GM21723 (cell line): Measurements from ENCODE around the gene PMS2.
A peak's percentile ranks its signal among the peaks of the same experiment; 100 is the strongest.
"Not testable (repeated sequence)": the region's sequence is repeated elsewhere in the genome, so short reads cannot be mapped to it uniquely, and the experiment has no call there.

Experiments
- ATAC-seq: cut with Tn5 transposase; IDR thresholded peaks from one replicate; pipeline ENCODE4 v1.9.1; 2021; ENCODE audit warnings: mild to moderate bottlenecking, moderate library complexity; ENCODE audit not compliant: unreplicated experiment

Gene PMS2, protein sequence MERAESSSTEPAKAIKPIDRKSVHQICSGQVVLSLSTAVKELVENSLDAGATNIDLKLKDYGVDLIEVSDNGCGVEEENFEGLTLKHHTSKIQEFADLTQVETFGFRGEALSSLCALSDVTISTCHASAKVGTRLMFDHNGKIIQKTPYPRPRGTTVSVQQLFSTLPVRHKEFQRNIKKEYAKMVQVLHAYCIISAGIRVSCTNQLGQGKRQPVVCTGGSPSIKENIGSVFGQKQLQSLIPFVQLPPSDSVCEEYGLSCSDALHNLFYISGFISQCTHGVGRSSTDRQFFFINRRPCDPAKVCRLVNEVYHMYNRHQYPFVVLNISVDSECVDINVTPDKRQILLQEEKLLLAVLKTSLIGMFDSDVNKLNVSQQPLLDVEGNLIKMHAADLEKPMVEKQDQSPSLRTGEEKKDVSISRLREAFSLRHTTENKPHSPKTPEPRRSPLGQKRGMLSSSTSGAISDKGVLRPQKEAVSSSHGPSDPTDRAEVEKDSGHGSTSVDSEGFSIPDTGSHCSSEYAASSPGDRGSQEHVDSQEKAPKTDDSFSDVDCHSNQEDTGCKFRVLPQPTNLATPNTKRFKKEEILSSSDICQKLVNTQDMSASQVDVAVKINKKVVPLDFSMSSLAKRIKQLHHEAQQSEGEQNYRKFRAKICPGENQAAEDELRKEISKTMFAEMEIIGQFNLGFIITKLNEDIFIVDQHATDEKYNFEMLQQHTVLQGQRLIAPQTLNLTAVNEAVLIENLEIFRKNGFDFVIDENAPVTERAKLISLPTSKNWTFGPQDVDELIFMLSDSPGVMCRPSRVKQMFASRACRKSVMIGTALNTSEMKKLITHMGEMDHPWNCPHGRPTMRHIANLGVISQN

GRCh38 chr7:6008668-6009611, at the start of gene PMS2, which contains the start of gene AIMP2:
Gene PMS2 (minus strand): TSS chr7:6009049. CDS start chr7:6009019, 30 bp downstream.
Gene AIMP2 (plus strand): TSS chr7:6009272. CDS start chr7:6009364, 92 bp downstream.
- peak; percentile 93 for ATAC-seq

- no peak for ATAC-seq
Observed at GRCh38 chr7:6057316-6058129, 48.7 kb upstream of the PMS2 start.

DNA sequence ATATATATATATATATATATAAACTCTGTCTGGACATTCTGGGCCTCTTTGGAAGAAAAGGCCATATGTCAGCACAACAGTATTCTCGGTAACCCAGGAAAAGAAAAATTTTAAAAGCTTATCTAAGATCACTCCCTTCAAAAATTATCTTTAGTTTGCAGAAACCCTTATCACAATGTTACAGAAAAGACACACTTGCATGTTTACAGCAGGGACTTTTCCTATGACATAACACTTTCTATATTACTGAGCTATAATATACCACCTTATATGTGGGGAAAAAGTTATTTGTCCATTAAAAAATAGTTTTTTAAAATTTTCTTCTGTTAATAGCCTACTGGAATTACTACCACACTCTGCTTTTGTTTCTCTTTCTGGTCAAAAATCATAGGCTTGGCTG, 47.8 kb upstream of the PMS2 start:
- ATAC-seq, result no peak

DNA sequence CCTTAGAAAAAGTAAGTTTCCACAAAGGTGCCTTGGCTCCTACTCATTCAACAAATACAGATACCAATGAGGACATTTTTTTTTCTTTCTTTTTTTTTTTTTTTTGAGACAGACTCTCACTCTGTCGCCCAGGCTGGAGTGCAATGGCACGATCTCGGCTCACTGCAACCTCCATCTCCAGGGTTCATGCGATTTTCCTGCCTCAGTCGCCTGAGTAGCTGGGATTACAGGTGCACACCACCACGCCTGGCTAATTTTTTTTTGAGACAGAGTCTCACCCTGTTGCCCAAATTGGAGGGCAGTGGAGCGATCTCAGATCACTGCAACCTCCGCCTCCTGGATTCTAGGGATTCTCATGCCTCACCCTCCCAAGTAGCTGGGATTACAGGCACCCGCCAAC, 42.3 kb upstream of the PMS2 start:
- ATAC-seq, result not testable (repeated sequence)

GRCh38 chr7:6049780-6050179, 40.9 kb upstream of the PMS2 start:
- no peak for ATAC-seq

DNA sequence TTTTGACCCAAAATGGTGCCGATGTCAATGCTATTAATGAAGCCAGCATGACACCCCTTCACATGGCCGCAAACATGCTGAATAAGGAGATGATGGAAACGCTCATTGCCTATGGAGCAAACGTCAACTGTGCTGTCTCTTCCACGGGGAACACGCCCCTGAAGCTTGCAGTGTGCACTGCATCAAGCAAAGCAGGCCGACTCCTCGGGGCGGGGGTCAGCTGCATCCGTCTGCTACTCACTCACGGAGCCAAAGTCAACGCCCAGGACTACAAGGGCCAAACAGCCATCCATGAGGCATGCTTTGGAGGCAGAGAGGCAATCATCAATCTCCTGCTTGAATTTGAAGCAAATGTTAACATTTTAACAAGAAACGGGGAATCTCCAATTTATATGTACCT, 26.8 kb upstream of the PMS2 start:
- ATAC-seq, result no peak

GRCh38 chr7:6035165-6035564, 26.3 kb upstream of the PMS2 start:
- no peak for ATAC-seq

DNA sequence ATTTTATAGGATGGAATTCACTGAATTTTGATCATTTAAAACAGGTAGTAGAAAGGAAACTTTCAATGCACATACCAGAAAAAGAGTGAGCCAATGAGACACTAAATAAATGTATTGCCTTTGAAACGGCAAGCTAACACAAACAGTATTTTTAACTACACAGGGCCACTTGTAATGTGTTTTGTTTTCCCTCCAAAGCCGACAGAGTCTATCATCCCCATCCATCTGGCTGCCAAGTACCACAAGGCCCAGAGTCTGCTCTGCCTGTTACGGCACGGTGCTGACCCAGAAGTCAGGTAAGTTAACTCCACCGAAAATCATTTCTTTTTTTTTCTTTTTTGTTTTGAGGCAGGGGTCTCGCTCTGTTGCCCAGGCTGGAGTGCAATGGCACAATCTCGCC, 23.8 kb upstream of the PMS2 start:
- ATAC-seq, result no peak

DNA sequence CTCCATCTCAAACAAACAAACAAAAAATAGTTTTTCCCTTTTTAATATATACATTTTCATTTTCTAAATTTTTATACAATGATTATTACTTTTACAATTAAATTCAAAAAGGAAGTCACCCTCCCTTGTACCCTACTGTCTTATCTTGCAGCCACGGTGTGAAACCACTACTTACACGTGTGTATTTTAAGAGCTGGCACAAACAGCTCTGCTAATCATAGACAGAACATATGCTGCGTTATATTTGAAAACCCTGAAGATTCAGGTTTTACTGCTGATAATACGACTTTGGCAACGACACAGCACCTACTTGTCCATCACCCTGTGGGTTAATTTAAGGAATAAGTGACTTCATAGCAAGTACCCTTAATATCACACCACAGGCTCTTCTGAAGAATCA, 23.3 kb upstream of the PMS2 start:
- no peak for ATAC-seq

GRCh38 chr7:6031567-6031966, 22.7 kb upstream of the PMS2 start:
- no peak for ATAC-seq

DNA sequence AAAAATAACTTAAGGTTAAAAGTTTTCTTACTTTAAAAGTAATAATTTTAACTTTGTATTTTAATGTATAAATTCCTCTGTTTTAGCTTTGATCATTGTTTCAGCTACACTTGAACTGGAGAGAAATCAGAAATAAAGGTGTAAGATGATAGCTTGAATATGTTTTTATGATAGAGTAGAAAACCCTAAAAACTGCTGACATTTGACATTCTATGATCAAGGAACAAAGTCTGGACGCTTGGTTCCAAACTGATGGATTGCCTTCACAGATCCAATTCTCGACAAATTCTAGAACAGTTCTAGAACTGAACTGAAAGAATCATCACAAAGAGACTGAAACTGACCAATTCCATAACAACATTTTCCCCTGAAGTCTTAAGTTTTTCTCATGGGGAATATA, 22.1 kb upstream of the PMS2 start, which contains the start of gene ANKRD61:
ANKRD61 (plus strand) TSS at position 389 of the 400 bp plus-strand sequence; CDS start at position 389, 0 bp downstream.
- ATAC-seq, result no peak

DNA sequence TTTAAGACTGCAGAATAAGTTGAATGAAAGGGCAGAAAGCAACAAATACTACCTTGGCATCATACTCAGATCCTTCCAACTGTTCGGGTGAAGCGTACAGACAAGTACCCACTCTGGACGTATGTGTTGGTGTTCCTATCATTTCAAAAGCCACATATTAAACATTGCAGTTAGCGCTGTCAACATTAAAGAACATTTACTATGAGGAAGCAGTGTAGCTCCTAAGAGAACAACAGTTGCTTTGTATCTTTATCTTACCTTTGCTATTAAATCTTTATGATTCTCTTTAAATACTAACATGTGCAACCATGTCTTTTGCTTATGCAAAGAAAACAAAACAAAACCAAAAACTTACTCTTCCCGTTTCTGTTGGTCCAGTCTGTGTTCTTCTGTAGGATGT, 19.7 kb upstream of the PMS2 start:
- ATAC-seq, result no peak

- ATAC-seq, result no peak
Observed at GRCh38 chr7:6027806-6028365, 19.0 kb upstream of the PMS2 start.

- no peak for ATAC-seq
Observed at GRCh38 chr7:6026820-6027311, 18.0 kb upstream of the PMS2 start.

- peak; percentile 89 for ATAC-seq
Observed at GRCh38 chr7:6026011-6026819, 17.4 kb upstream of the PMS2 start.

DNA sequence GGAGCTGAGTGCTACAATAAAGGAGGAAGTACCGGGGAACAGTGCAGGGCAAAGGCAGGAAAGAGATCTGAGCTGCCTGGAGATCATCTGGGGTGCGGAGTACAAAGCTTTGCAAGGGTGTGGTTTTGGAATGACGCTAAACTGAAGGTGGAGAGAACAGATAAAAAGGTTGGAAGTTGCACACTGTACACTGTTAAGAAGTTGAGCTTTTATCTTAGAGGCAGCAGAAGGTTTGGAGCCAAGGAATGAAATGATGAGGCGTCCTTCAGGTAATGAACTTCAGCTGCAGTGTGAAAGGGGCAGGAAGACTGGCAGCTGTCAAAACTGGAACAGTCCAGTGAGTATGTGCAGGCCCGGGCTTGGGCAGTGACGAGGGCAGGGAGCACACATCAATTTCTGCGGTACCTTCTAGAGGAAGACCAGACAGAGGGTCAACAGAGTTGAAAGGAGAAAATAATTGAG, 15.2 kb upstream of the PMS2 start:
- no peak for ATAC-seq

DNA sequence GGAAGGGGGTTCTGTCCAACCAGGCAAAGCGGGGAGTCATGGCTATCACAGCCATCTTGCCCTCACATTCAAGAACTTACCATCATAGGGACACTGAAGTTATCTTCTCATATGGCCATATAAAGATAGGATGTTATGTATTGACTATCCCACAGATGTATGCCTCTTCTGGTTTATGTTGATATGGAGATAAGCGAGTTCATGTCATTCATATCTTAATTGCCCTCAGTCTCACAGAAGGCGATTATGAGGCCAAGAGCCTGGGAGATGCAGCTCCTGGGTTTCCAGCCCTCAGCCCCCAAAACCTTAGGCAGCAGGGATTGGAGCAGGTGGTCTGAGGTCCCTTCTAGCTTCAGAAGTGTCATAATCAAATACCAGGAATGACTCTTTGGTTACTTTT, 13.9 kb upstream of the PMS2 start:
- no peak for ATAC-seq
